IMR-90 (cell line): Measurements from ENCODE around the gene PI16. TPM values are rescaled to one million over a fixed set of nuclear protein-coding genes. Genes with fewer than 3 reads are reported as not detected.

Source experiments
- ATAC-seq: fragments of 200-7000 bp; cut with Tn5 transposase; 2 replicates; pipeline ENCODE4 v1.9.1; 2020; ENCODE audit warnings: low read depth, mild to moderate bottlenecking, moderate library complexity
- BruUV-seq: library from RNA; stranded (reverse); fragments of 400-500 nt; replicated peaks from 2 replicates; lab custom pipeline; 2021; lab: Mats Ljungman, UMichigan
- CTCF ChIA-PET: fragments of 300-600 bp; formaldehyde crosslinking; extraction: SDS; loops from one replicate; lab custom pipeline; 2021; ENCODE audit warnings: antibody characterized with exemption; lab: Yijun Ruan, JAX
- POLR2A ChIA-PET: fragments of 300-600 bp; sonication (Branson Sonifier 250); formaldehyde crosslinking; loops from one replicate; lab custom pipeline; 2022; ENCODE audit warnings: antibody characterized with exemption; ENCODE audit not compliant: unreplicated experiment; lab: Charles Lee
- DNase-seq: peaks from one replicate; pipeline ENCODE4 v3.0.0; 2013
- H2AFZ ChIP-seq: replicated peaks from 2 replicates; pipeline ENCODE3; 2013; ENCODE audit warnings: low read length, mild to moderate bottlenecking; ENCODE audit not compliant: poor library complexity
- H2AK5ac ChIP-seq: 2 replicates; pipeline ENCODE4 v1.6.1; 2013; ENCODE audit warnings: low read depth, low read length, inconsistent platforms
- H2AK9ac ChIP-seq: replicated peaks from 2 replicates; pipeline ENCODE3; 2013; ENCODE audit warnings: mild to moderate bottlenecking, low read depth, low read length, moderate library complexity; ENCODE audit not compliant: poor library complexity
- H2BK120ac ChIP-seq: 2 replicates; pipeline ENCODE4 v1.6.1; 2013; ENCODE audit warnings: low read depth, low read length, inconsistent platforms
- H2BK15ac ChIP-seq: 3 replicates; pipeline ENCODE4 v1.6.1; 2013; ENCODE audit warnings: low read depth, low read length, inconsistent platforms
- H2BK20ac ChIP-seq: 2 replicates; pipeline ENCODE4 v1.6.1; 2013; ENCODE audit warnings: low read depth, mild to moderate bottlenecking, inconsistent platforms, low read length, moderate library complexity
- H2BK5ac ChIP-seq: 2 replicates; pipeline ENCODE4 v1.6.1; 2013; ENCODE audit warnings: mild to moderate bottlenecking, low read depth, low read length, inconsistent platforms; ENCODE audit not compliant: poor library complexity, severe bottlenecking
- H3K14ac ChIP-seq: replicated peaks from 2 replicates; pipeline ENCODE4 v1.6.1; 2013; ENCODE audit warnings: low read depth, low read length, inconsistent platforms
- H3K18ac ChIP-seq: 2 replicates; pipeline ENCODE4 v1.6.1; 2013; ENCODE audit warnings: low read depth, low read length, control low read depth
- H3K23ac ChIP-seq: 2 replicates; pipeline ENCODE4 v1.6.1; 2013; ENCODE audit warnings: low read depth, low read length, inconsistent platforms
- H3K27ac ChIP-seq: 2 replicates; pipeline ENCODE4 v1.5.1; 2013; ENCODE audit warnings: mild to moderate bottlenecking, control low read depth, low read length; ENCODE audit not compliant: insufficient read depth
- H3K27me3 ChIP-seq: 2 replicates; pipeline ENCODE4 v1.6.1; 2013; ENCODE audit warnings: low read length; ENCODE audit not compliant: control insufficient read depth, insufficient read depth
- H3K36me3 ChIP-seq: 2 replicates; pipeline ENCODE4 v1.6.1; 2013; ENCODE audit warnings: low read length, mixed read lengths; ENCODE audit not compliant: control insufficient read depth, insufficient read depth
- H3K4ac ChIP-seq: 2 replicates; pipeline ENCODE4 v1.6.1; 2013; ENCODE audit warnings: low read depth, low read length, inconsistent platforms
- H3K4me1 ChIP-seq: 2 replicates; pipeline ENCODE4 v1.6.1; 2013; ENCODE audit warnings: low read length, mixed read lengths; ENCODE audit not compliant: control insufficient read depth, insufficient read depth
- H3K4me2 ChIP-seq: 2 replicates; pipeline ENCODE4 v1.6.1; 2013; ENCODE audit warnings: low read depth, mild to moderate bottlenecking, control low read depth, low read length, moderate library complexity
- H3K4me3 ChIP-seq: 2 replicates; pipeline ENCODE4 v1.5.1; 2013; ENCODE audit warnings: low read depth, mild to moderate bottlenecking, control low read depth, low read length, moderate library complexity; ENCODE audit not compliant: insufficient read depth
- H3K56ac ChIP-seq: 2 replicates; pipeline ENCODE4 v1.6.1; 2013; ENCODE audit warnings: low read length, inconsistent platforms; ENCODE audit not compliant: insufficient read depth; ENCODE audit errors: extremely low read depth
- H3K79me1 ChIP-seq, 2 experiments: 2 replicates each; pipeline ENCODE4 v1.6.1; 2013; ENCODE audit warnings: low read length in 2 of 2, inconsistent platforms in 1 of 2, low read depth in 1 of 2
- H3K9ac ChIP-seq: 2 replicates; pipeline ENCODE4 v1.6.1; 2013; ENCODE audit warnings: low read depth, low read length, control low read depth
- H3K9me1 ChIP-seq: 2 replicates; pipeline ENCODE4 v1.6.1; 2013; ENCODE audit warnings: low read length, inconsistent platforms; ENCODE audit not compliant: insufficient read depth
- H3K9me3 ChIP-seq: 2 replicates; pipeline ENCODE4 v1.6.1; 2013; ENCODE audit warnings: low read length; ENCODE audit not compliant: control insufficient read depth, insufficient read depth
- H4K20me1 ChIP-seq: 2 replicates; pipeline ENCODE4 v1.6.1; 2013; ENCODE audit warnings: low read length, inconsistent platforms; ENCODE audit not compliant: insufficient read depth
- H4K5ac ChIP-seq: 2 replicates; pipeline ENCODE4 v1.6.1; 2013; ENCODE audit warnings: mild to moderate bottlenecking, low read depth, low read length, control low read depth
- H4K8ac ChIP-seq, 2 experiments: 2 replicates each; pipeline ENCODE4 v1.6.1; 2013; ENCODE audit warnings: low read depth in 2 of 2, low read length in 2 of 2, control low read depth in 1 of 2, inconsistent platforms in 1 of 2
- H4K91ac ChIP-seq: 2 replicates; pipeline ENCODE4 v1.6.1; 2013; ENCODE audit warnings: low read depth, low read length, inconsistent platforms; ENCODE audit not compliant: insufficient read depth
- CEBPB ChIP-seq: IDR thresholded peaks from 2 replicates; pipeline ENCODE4 v1.6.1; 2012; ENCODE audit warnings: low read depth, low read length, improper control_type of control experiment
- MXI1 ChIP-seq: IDR thresholded peaks from 2 replicates; pipeline ENCODE4 v1.6.1; 2012; ENCODE audit warnings: low read depth, mild to moderate bottlenecking, low read length, moderate library complexity, borderline replicate concordance
- POLR2A ChIP-seq: IDR thresholded peaks from 2 replicates; pipeline ENCODE4 v1.6.1; 2012; ENCODE audit warnings: mild to moderate bottlenecking, low read depth, low read length
- RAD21 ChIP-seq: IDR thresholded peaks from 2 replicates; pipeline ENCODE4 v1.6.1; 2012; ENCODE audit warnings: low read length, improper control_type of control experiment
- SMC3 ChIP-seq: fragments of 150-350 bp; IDR thresholded peaks from 2 replicates; pipeline ENCODE4 v1.6.1; 2016; ENCODE audit warnings: low read depth, mild to moderate bottlenecking, antibody characterized with exemption, low read length, moderate library complexity
- WGBS, 2 experiments: methylation state at CpG; one replicate each; pipeline versions ENCODE4 v1.1.5 to v1.1.7; 2013; ENCODE audit warnings: missing lambda C conversion rate in 2 of 2; ENCODE audit not compliant: insufficient read length in 1 of 2; ENCODE audit errors: extremely low coverage in 2 of 2; 5-methylcytosine and 5-hydroxymethylcytosine counted together
- dilution Hi-C: fragments of 300-500 bp; cut with HindIII; formaldehyde crosslinking; loops from one replicate; pipeline ENCODE4 v1.14.3; 2018; ENCODE audit warnings: low sequenced_read_pairs; ENCODE audit not compliant: unreplicated experiment
- in situ Hi-C: fragments of 300-500 bp; cut with MboI; formaldehyde crosslinking; loops from 3 replicates; pipeline ENCODE4 v1.14.3; 2019; ENCODE audit warnings: low sequenced_read_pairs, inconsistent platforms, mixed read lengths
- intact Hi-C: fragments of 100-400 bp; cut with micrococcal nuclease; formaldehyde crosslinking; loops from 2 replicates; pipeline ENCODE4 v1.10.0; 2022
- polyA plus RNA-seq, 3 experiments: library from polyadenylated mRNA; depleted of rRNA; stranded (reverse); fragments of >200 nt; gene quantifications; 2 replicates each; pipeline ENCODE4 v1.2.3, GENCODE V29; 2012; ENCODE audit warnings: low replicate concordance in 1 of 3
- total RNA-seq: library from RNA; depleted of rRNA; stranded (reverse); fragments of >200 nt; gene quantifications from 2 replicates; pipeline ENCODE4 v1.2.3, GENCODE V29; 2012
- TF ChIP-seq, protein P1 (sequence below): fragments of 150-350 bp; IDR thresholded peaks from 2 replicates; pipeline ENCODE4 v1.6.1; 2017; ENCODE audit warnings: mild to moderate bottlenecking, antibody characterized with exemption, low read length, low read depth

The PI16 gene
- total and polyA plus RNA-seq, 2 of the 4 experiments (the other 2 are of a cell fraction) = 0.21 TPM; not detected in 1

DNA sequence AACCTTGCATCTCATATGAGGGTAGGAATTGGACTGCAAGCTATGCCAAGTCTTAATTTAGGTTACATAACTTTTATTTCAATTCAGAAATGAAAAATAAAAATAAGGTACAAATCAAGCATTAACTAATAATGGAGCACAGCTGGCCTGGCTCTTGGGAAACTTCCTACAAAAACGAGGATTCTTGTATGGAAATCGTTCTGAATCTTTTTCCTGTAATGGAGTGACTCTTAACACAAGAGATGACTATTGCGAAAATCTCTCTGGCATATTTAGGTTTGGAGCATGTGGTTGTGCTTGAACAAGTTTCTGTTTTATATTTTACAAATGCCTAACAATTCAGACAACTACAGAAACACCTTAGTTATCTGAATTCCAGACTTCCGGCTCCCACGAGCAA, 34.0 kb upstream of the PI16 start:
- Histone ChIP-seq H3K9me3 (no peaks in the 10 kb centered on the region), H4K5ac (no peak overlapping the region), H4K20me1 (no peaks in the 10 kb centered on the region), H3K4me1 (peaks cover 38% of the 10 kb centered on the region), H3K9ac (no peak overlapping the region), H2AK5ac (no peak overlapping the region), H3K9me1 (peaks cover 14% of the 10 kb centered on the region), H4K8ac (no peak overlapping the region), H2BK20ac (no peak overlapping the region), H3K27me3 (no peaks in the 10 kb centered on the region), H3K79me1 (peaks cover 0 to 10% of the 10 kb centered on the region in 2 experiments; a peak in 1 of 4 replicates), H3K4me3 (no peak overlapping the region), H3K36me3 (peaks cover 25% of the 10 kb centered on the region), H3K4ac (no peak overlapping the region; the same call in 1 of the 2 replicates), H2AK9ac (no peak overlapping the region), H4K91ac (no peak overlapping the region), H3K18ac (no peak overlapping the region), H2AFZ (no peak overlapping the region), H3K23ac (no peak overlapping the region), H3K14ac (0 out of 2 replicates have a peak overlapping the region, but pooled peaks have one; percentile 4), H3K27ac (peak overlapping the region; percentile 46; the same call in 1 of the 2 replicates), H2BK5ac (no peak overlapping the region), H3K56ac (no peak overlapping the region), H2BK120ac (no peak overlapping the region), H2BK15ac (no peak overlapping the region), H3K4me2 (no peak overlapping the region)
- intact Hi-C loops (no loop called here), in situ Hi-C loops (no loop called here), dilution Hi-C loops (no loop called here)
- CTCF ChIA-PET = no interaction called here
- WGBS, 2 experiments = no CpG with 5 or more reads among the region's 5 CpGs
- no peak for ATAC-seq
- BruUV-seq = no TSS peak
- POLR2A ChIA-PET = no interaction called here
- DNase-seq = peak; percentile 54
- TF ChIP-seq RAD21 = no peak
- TF ChIP-seq MXI1 = no peak
- TF ChIP-seq, protein P1, sequence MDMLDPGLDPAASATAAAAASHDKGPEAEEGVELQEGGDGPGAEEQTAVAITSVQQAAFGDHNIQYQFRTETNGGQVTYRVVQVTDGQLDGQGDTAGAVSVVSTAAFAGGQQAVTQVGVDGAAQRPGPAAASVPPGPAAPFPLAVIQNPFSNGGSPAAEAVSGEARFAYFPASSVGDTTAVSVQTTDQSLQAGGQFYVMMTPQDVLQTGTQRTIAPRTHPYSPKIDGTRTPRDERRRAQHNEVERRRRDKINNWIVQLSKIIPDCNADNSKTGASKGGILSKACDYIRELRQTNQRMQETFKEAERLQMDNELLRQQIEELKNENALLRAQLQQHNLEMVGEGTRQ = no peak
- no peak for TF ChIP-seq SMC3
- peak; percentile 76 for TF ChIP-seq CEBPB
- TF ChIP-seq POLR2A = no peak
